PC-3 (cell line): Measurements from ENCODE around the gene CEND1.

Experiments
- EZH2phosphoT487 ChIP-seq: fragments of 300-600 bp; sonication (generic); IDR thresholded peaks from 2 replicates; pipeline ENCODE4 v1.6.1; 2018; ENCODE audit warnings: mild to moderate bottlenecking, antibody characterized with exemption, low read length, borderline replicate concordance
- TF ChIP-seq, protein P1 (sequence below): fragments of 300-600 bp; sonication (generic); conservative IDR thresholded peaks from 2 replicates; pipeline ENCODE4 v1.5.1; 2017; ENCODE audit warnings: antibody characterized with exemption, low read depth, mild to moderate bottlenecking, low read length

DNA sequence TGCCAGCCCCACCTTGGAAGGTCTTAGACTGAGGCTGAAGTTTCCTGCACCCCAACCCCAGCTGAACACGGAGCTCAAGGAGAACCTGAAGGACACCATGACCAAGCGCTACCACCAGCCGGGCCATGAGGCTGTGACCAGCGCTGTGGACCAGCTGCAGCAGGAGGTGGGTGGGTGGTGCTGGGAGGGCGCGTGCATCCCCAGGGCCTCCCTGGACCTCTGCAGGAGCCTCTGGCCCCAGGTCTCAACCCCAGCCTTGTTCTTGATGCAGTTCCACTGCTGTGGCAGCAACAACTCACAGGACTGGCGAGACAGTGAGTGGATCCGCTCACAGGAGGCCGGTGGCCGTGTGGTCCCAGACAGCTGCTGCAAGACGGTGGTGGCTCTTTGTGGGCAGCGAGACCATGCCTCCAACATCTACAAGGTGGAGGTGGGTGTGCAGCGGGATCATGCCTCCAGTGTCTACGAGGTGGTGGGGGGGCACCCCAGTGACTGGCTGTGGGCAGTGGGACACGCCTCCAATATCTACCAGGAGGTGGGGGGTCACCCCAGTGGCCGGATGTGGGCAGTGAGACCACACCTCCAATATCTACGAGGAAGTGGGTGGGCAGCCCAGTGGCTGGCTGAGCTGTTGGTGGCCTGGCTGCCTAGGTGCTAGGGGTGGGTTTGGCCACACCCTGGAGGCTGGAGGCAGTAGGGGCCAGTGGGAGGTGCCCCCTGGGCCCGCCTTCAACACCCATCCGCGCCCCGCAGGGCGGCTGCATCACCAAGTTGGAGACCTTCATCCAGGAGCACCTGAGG, 47.5 kb upstream of the CEND1 start:
- TF ChIP-seq, protein P1, sequence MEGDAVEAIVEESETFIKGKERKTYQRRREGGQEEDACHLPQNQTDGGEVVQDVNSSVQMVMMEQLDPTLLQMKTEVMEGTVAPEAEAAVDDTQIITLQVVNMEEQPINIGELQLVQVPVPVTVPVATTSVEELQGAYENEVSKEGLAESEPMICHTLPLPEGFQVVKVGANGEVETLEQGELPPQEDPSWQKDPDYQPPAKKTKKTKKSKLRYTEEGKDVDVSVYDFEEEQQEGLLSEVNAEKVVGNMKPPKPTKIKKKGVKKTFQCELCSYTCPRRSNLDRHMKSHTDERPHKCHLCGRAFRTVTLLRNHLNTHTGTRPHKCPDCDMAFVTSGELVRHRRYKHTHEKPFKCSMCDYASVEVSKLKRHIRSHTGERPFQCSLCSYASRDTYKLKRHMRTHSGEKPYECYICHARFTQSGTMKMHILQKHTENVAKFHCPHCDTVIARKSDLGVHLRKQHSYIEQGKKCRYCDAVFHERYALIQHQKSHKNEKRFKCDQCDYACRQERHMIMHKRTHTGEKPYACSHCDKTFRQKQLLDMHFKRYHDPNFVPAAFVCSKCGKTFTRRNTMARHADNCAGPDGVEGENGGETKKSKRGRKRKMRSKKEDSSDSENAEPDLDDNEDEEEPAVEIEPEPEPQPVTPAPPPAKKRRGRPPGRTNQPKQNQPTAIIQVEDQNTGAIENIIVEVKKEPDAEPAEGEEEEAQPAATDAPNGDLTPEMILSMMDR = no peak
- no peak for TF ChIP-seq EZH2phosphoT487
